PC-9 (cell line): ENCODE measurements around the gene PLCD4. TPM values are rescaled to one million over a fixed set of nuclear protein-coding genes. Genes with fewer than 3 reads are reported as not detected.

Source experiments
- BruUV-seq: library from RNA; stranded (reverse); fragments of 400-500 nt; replicated peaks from 2 replicates; lab custom pipeline; 2021; lab: Mats Ljungman, UMichigan
- CTCF ChIA-PET: fragments of 300-600 bp; sonication (Branson Sonifier 250); formaldehyde crosslinking; loops from one replicate; lab custom pipeline; 2022; ENCODE audit warnings: antibody characterized with exemption; lab: Charles Lee
- POLR2A ChIA-PET: fragments of 300-600 bp; sonication (Branson Sonifier 250); formaldehyde crosslinking; loops from one replicate; lab custom pipeline; 2022; ENCODE audit warnings: antibody characterized with exemption; ENCODE audit not compliant: unreplicated experiment; lab: Charles Lee
- DNase-seq, 2 experiments: peaks; one replicate each; pipeline versions ENCODE4 v3.0.0 to v3.0.0-alpha.2; 2015 to 2022; ENCODE audit warnings: mixed read lengths in 1 of 2
- H2AFZ ChIP-seq: fragments of 200-600 bp; sonication (generic); 2 replicates; pipeline ENCODE4 v1.8.1; 2017; ENCODE audit warnings: antibody characterized with exemption
- H3F3A ChIP-seq: fragments of 200-600 bp; sonication (generic); 2 replicates; pipeline ENCODE4 v1.8.1; 2017; ENCODE audit warnings: antibody characterized with exemption, mild to moderate bottlenecking, low read depth; ENCODE audit not compliant: insufficient read depth
- H3K27ac ChIP-seq: fragments of 200-600 bp; sonication (generic); 2 replicates; pipeline ENCODE4 v1.6.1; 2016; ENCODE audit warnings: mixed run types
- H3K27me3 ChIP-seq: fragments of 200-600 bp; sonication (generic); 2 replicates; pipeline ENCODE4 v1.6.1; 2016; ENCODE audit warnings: low read depth, mixed run types; ENCODE audit not compliant: insufficient read depth
- H3K36me3 ChIP-seq: fragments of 200-600 bp; sonication (generic); 2 replicates; pipeline ENCODE4 v1.6.1; 2016; ENCODE audit warnings: low read depth, mixed run types
- H3K4me1 ChIP-seq: fragments of 200-600 bp; sonication (generic); replicated peaks from 2 replicates; pipeline ENCODE4 v1.6.1; 2016; ENCODE audit warnings: mixed run types; ENCODE audit not compliant: insufficient read depth
- H3K4me2 ChIP-seq: fragments of 200-600 bp; sonication (generic); 2 replicates; pipeline ENCODE4 v1.6.1; 2017; ENCODE audit warnings: mixed run types
- H3K4me3 ChIP-seq: fragments of 200-600 bp; sonication (generic); 2 replicates; pipeline ENCODE4 v1.6.1; 2016; ENCODE audit warnings: mixed run types
- H3K79me2 ChIP-seq: fragments of 200-600 bp; sonication (generic); 2 replicates; pipeline ENCODE4 v1.6.1; 2017; ENCODE audit warnings: low read depth, mixed run types
- H3K9me2 ChIP-seq: fragments of 200-600 bp; sonication (generic); 2 replicates; pipeline ENCODE4 v1.8.1; 2017; ENCODE audit warnings: mild to moderate bottlenecking; ENCODE audit not compliant: insufficient read depth
- H3K9me3 ChIP-seq: fragments of 200-600 bp; sonication (generic); 2 replicates; pipeline ENCODE4 v1.8.1; 2016; ENCODE audit warnings: low read depth; ENCODE audit not compliant: insufficient read depth
- H4K20me1 ChIP-seq: fragments of 200-600 bp; sonication (generic); 2 replicates; pipeline ENCODE4 v1.8.1; 2017; ENCODE audit not compliant: insufficient read depth
- EZH2 ChIP-seq: fragments of 200-600 bp; sonication (generic); IDR thresholded peaks from 2 replicates; pipeline ENCODE4 v1.8.0; 2017; ENCODE audit warnings: antibody characterized with exemption, low read depth
- intact Hi-C: fragments of 100-400 bp; cut with micrococcal nuclease; formaldehyde crosslinking; loops from one replicate; pipeline ENCODE4 v1.10.0; 2022; ENCODE audit not compliant: unreplicated experiment
- total RNA-seq: library from RNA; stranded (reverse); gene quantifications from 2 replicates; pipeline ENCODE4 v1.2.3, GENCODE V29; 2021
- TF ChIP-seq, protein P1 (sequence below): fragments of 200-600 bp; sonication (generic); conservative IDR thresholded peaks from 2 replicates; pipeline ENCODE4 v1.6.1; 2017; ENCODE audit warnings: mixed run types, antibody characterized with exemption, mild to moderate bottlenecking, moderate library complexity

The PLCD4 gene
- total RNA-seq, 1 experiment from 2014 or later: 0.74 TPM

GRCh38 chr2:218658671-218659257, 51.1 kb downstream of the PLCD4 start:
- Histone ChIP-seq H3K27me3 (no peaks in the 10 kb centered on the region), H3K79me2 (peaks cover 31% of the 10 kb centered on the region), H3K9me3 (no peaks in the 10 kb centered on the region), H3K27ac (peak overlapping the region; percentile 42; the same call in 1 of the 2 replicates), H2AFZ (peak overlapping the region; percentile 94), H3K36me3 (peaks cover 13% of the 10 kb centered on the region), H3F3A (peaks cover 6% of the 10 kb centered on the region; the same call in 1 of the 2 replicates), H4K20me1 (no peaks in the 10 kb centered on the region), H3K4me1 (peaks cover 5% of the 10 kb centered on the region; the same call in 1 of the 2 replicates), H3K4me3 (peak overlapping the region; percentile 75), H3K4me2 (peak overlapping the region; percentile 93), H3K9me2 (no peaks in the 10 kb centered on the region)
- ChIA-PET CTCF (interaction anchor here (0.6 to 2.1 kb wide), 9 partner anchors 13 to 244 kb away, joined by 3 to 15 read pairs (median 4); partner anchors contain the start of genes RNF25 and STK36), POLR2A (interaction anchor here (0.6 to 0.9 kb wide), 2 partner anchors 21 to 116 kb away, joined by 3 read pairs; no protein-coding TSS in a partner anchor)
- intact Hi-C loops: loop anchor here (1.0 to 10.0 kb wide), 6 partner anchors 29 to 384 kb away; partner anchors contain the start of genes AAMP, CNOT9, PNKD and USP37
- TF ChIP-seq EZH2: no peak
- TF ChIP-seq, protein P1, sequence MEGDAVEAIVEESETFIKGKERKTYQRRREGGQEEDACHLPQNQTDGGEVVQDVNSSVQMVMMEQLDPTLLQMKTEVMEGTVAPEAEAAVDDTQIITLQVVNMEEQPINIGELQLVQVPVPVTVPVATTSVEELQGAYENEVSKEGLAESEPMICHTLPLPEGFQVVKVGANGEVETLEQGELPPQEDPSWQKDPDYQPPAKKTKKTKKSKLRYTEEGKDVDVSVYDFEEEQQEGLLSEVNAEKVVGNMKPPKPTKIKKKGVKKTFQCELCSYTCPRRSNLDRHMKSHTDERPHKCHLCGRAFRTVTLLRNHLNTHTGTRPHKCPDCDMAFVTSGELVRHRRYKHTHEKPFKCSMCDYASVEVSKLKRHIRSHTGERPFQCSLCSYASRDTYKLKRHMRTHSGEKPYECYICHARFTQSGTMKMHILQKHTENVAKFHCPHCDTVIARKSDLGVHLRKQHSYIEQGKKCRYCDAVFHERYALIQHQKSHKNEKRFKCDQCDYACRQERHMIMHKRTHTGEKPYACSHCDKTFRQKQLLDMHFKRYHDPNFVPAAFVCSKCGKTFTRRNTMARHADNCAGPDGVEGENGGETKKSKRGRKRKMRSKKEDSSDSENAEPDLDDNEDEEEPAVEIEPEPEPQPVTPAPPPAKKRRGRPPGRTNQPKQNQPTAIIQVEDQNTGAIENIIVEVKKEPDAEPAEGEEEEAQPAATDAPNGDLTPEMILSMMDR: peak; percentile 72
- DNase-seq: peak; percentile 49 to 63
- no TSS peak for BruUV-seq

DNA sequence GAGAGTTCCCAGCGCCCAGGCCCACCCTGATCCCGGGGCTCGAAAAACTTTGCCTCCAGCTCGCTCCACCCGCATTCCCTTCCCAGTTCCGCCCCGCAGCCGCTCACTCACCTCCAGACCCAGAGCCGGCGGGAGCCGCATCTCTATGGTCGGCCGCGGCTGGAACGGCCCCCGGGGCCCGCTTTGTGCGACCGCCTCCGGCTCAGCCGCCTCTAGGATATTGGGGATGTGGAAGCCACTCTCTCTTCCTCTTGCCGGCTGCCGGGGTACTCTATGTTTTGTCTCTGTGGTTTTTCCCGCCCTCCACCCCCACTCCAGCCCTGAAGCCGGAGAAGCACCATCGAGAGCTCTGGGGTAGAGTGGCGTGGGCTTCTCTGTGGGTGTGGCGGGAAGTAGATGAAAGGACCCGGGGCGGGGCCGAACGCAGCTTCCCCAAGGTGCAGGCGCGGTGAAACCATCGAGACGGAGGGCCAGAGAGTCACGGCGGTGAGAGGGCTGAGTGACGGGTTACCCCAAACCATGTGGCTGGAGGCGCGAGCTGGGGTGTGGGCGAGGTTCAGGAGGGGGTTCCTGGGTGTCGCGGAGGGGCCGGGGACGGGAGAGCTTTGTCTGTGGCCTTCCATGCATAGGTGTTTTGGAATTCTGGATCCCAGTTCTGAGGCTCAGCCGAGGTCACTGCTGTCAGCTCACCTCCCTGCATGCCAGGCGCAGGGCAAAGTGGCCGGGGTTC, 51.7 kb downstream of the PLCD4 start, which contains the start of the genes BCS1L and ZNF142:
TSS of gene BCS1L (plus strand) at position 426 of the 730 bp plus-strand sequence. CDS start 1,305 bp downstream, outside the sequence.
TSS of gene ZNF142 (minus strand) at position 366 of the 730 bp plus-strand sequence. CDS start 3,194 bp downstream, outside the sequence.
- H3K27ac ChIP-seq: peak within 1 kb of the TSS; percentile 42
- peaks cover 5% of the 10 kb centered on the region; the same call in 1 of the 2 replicates for H3K4me1 ChIP-seq
- TF ChIP-seq, protein P1: no peak
- TF ChIP-seq EZH2: no peak
- ChIA-PET CTCF (interaction anchor here (0.5 to 2.1 kb wide), 17 partner anchors 13 to 729 kb away, joined by 3 to 15 read pairs (median 4); partner anchors contain the start of genes CNPPD1, RNF25, STK36 and TTLL4), POLR2A (interaction anchor here (0.6 to 0.9 kb wide), 4 partner anchors 22 to 126 kb away, joined by 3 to 14 read pairs (median 7); no protein-coding TSS in a partner anchor)
- H3F3A ChIP-seq: peaks cover 6% of the 10 kb centered on the region; the same call in 1 of the 2 replicates
- H3K27me3 ChIP-seq: no peaks in the 10 kb centered on the region
- peak within 1 kb of the TSS; percentile 94 for H2AFZ ChIP-seq
- H3K79me2 ChIP-seq: peaks cover 31% of the 10 kb centered on the region
- DNase-seq: peak; percentile 81 to 89
- no peaks in the 10 kb centered on the region for H3K9me2 ChIP-seq
- H4K20me1 ChIP-seq: no peaks in the 10 kb centered on the region
- no TSS peak for BruUV-seq
- no peaks in the 10 kb centered on the region for H3K9me3 ChIP-seq
- peak within 1 kb of the TSS; percentile 75 for H3K4me3 ChIP-seq
- peaks cover 13% of the 10 kb centered on the region for H3K36me3 ChIP-seq
- intact Hi-C loops: loop anchor here (1.0 to 10.0 kb wide), 5 partner anchors 28 to 385 kb away; partner anchors contain the start of genes AAMP, CNOT9, PNKD and USP37
- peak within 1 kb of the TSS; percentile 93 for H3K4me2 ChIP-seq
